ENCODE measurements around the gene SF3A1.

GRCh38 chr22:30304495-30305244 lies 52.0 kb downstream of the SF3A1 start:
- no peak for TF ChIP-seq CTCF (conservative IDR thresholded peaks at IDR 0.05 in 1 of 2, IDR thresholded peaks at IDR 0.05 in 1 of 2; ENCODE audit: low read depth in 1 of 2, low read length in 2 of 2)
- no peak for TF ChIP-seq EZH2 (IDR thresholded peaks at IDR 0.05; ENCODE audit: low read length, missing control alignments)

All from fibroblast of lung (primary cell).